Mucosa of descending colon (tissue), 3 donors: ENCODE measurements around the gene C19orf44. TPM values are rescaled to one million over a fixed set of nuclear protein-coding genes. Genes with fewer than 3 reads are reported as not detected.

Source experiments
- ATAC-seq: fragments of 200-7000 bp; cut with Tn5 transposase; one replicate; pipeline ENCODE4 v1.9.1; 2020; ENCODE audit warnings: mild to moderate bottlenecking, moderate library complexity
- DNase-seq, 3 donors: peaks; one replicate each; pipeline ENCODE4 v3.0.0-alpha.2; 2020
- H3K36me3 ChIP-seq: fragments of 200-600 bp; one replicate; pipeline ENCODE4 v1.8.0; 2021; ENCODE audit warnings: low read depth, mild to moderate bottlenecking
- H3K4me1 ChIP-seq: fragments of 200-600 bp; one replicate; pipeline ENCODE4 v1.8.0; 2021; ENCODE audit warnings: low read depth, mild to moderate bottlenecking
- H3K4me3 ChIP-seq: fragments of 200-600 bp; one replicate; pipeline ENCODE4 v1.8.0; 2021; ENCODE audit warnings: mild to moderate bottlenecking
- H3K9me3 ChIP-seq: fragments of 200-600 bp; one replicate; pipeline ENCODE4 v1.8.0; 2021; ENCODE audit warnings: mild to moderate bottlenecking
- intact Hi-C, 2 donors: fragments of 100-400 bp; cut with DNase I in 1 of 2; cut with micrococcal nuclease in 1 of 2; formaldehyde crosslinking; loops; one replicate each; pipeline versions ENCODE4 v1.11.0 to v1.11.1; 2022; cut with DNase I, micrococcal nuclease
- total RNA-seq, 3 donors: library from RNA; stranded (reverse); fragmentation: NEBNext Ultra II Directional in 2 of 3; extraction: Animal tissue kit (Norgen Biotek cat#: 25700) in 2 of 3; gene quantifications; one replicate each; pipeline versions ENCODE4 v1.2.1 to v1.2.4, GENCODE V29; 2021 to 2023
- TF ChIP-seq, protein P1 (sequence below): fragments of 200-600 bp; IDR thresholded peaks from one replicate; pipeline ENCODE4 v1.8.0; 2022; ENCODE audit warnings: antibody characterized with exemption, mild to moderate bottlenecking
- donor health status: DM: no; HTN: no; CAD: no; lungs with moderate emphysema.
- donor health status: DM: no; HTN: no; CAD: no.
- donor health status: DM: no; HTN: yes; CAD: no.

The C19orf44 gene
- total RNA-seq, 3 donors from 2014 or later = 2.0 to 8.4 (median 2.3) TPM

DNA sequence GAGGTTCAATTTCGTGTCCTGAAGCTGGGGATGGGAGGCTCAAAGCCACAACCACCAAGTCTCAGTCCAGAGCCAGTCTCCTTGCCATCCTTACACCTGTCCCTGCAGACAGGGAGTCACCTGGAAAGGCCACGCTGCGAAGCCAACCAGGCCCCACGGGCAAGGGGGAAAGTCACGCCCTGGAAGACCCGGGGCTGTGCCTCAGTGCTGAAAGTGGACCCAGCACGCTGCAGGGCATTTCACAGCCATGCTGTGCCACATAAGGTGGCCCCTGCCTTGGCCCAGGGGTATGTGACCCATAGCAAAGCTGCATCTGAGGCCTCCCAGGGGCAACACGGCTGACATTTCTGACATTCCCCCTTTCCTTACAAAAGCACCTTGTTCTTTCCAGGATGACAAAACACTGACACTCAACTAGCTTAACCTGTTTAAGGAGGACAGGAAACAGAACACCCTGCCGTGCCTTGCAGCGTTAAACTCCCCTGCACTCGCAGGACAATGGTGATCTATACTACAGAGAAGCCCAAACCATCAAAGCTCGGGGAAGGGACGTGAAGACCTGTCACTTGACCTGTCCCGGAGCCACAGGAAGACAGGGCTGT, 31.2 kb downstream of the C19orf44 start:
- Histone ChIP-seq H3K4me1 (no peaks in the 10 kb centered on the region), H3K4me3 (no peak overlapping the region), H3K36me3 (peaks cover 15% of the 10 kb centered on the region), H3K9me3 (no peaks in the 10 kb centered on the region)
- DNase-seq (no peak), ATAC-seq (no peak)
- intact Hi-C loops = no loop called here
- TF ChIP-seq, protein P1, sequence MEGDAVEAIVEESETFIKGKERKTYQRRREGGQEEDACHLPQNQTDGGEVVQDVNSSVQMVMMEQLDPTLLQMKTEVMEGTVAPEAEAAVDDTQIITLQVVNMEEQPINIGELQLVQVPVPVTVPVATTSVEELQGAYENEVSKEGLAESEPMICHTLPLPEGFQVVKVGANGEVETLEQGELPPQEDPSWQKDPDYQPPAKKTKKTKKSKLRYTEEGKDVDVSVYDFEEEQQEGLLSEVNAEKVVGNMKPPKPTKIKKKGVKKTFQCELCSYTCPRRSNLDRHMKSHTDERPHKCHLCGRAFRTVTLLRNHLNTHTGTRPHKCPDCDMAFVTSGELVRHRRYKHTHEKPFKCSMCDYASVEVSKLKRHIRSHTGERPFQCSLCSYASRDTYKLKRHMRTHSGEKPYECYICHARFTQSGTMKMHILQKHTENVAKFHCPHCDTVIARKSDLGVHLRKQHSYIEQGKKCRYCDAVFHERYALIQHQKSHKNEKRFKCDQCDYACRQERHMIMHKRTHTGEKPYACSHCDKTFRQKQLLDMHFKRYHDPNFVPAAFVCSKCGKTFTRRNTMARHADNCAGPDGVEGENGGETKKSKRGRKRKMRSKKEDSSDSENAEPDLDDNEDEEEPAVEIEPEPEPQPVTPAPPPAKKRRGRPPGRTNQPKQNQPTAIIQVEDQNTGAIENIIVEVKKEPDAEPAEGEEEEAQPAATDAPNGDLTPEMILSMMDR = no peak

DNA sequence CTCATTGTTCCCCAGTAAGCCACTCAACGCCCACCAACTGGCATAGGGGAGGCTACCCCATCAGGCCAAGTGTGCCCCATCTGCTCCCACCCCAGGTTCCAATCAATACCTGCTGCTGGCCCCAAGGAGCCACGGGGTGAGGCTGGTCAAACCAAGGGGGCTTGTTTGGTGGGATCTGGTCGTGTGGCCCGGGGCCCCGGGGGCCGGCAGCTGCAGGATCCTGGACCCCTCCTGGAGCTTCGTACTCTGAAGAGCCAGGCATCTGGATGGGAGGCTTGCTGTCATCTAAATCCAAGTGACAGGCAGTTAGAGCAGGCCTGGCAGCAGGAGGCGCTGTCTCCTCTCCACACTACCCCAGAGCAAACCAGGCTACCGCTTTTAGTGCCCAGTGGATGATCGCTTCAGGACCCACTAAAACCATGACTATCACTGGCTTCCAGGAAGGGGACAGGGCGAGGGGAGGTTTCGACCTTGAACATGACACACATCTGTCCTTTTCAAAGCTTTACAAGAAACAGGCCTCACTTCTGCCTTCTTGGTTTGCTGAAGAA, 31.9 kb downstream of the C19orf44 start:
- Histone ChIP-seq H3K9me3 (no peaks in the 10 kb centered on the region), H3K4me1 (no peaks in the 10 kb centered on the region), H3K4me3 (no peak overlapping the region), H3K36me3 (peaks cover 21% of the 10 kb centered on the region)
- peak; percentile 46 for ATAC-seq
- DNase-seq = peak in 1 of 3 donors; percentile 38
- TF ChIP-seq, protein P1 = no peak
- intact Hi-C loops = no loop called here

DNA sequence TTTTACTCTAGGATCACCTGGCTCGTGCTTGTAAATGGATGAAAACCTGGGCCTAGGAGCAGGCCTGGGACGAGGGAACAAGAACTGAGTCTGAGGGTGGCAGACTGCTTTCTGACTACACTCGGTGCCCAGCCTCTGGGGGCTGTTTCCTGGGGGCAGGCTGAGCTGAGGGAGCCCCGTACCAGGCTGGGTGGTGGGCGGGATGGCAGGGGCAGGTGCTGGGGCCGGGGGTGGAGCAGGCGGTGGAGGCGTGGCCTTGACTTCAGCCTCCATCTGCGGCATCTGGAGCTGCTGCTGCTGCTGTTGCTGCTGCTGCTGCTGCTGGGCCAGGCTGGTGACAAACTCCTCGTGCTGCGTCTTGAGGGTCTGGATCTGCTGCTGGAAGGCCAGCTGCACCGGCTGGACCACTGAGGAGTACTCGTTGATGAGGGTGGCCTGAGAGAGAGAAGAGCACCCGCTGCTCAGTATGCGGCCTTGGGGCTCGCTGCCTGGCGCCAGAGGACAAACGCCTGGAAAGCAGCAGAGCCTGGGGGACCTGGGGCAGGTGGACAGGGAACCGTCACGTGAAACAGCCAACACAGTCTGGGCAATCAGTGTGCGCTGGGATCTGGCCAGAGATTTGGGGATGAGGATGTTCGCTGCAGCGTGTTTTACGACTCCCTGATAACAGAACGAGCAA, 33.4 kb downstream of the C19orf44 start:
- Histone ChIP-seq H3K4me3 (no peak overlapping the region), H3K36me3 (peaks cover 27% of the 10 kb centered on the region), H3K9me3 (no peaks in the 10 kb centered on the region), H3K4me1 (no peaks in the 10 kb centered on the region)
- DNase-seq (no peak), ATAC-seq (no peak)
- TF ChIP-seq, protein P1 = no peak
- intact Hi-C loops = no loop called here

DNA sequence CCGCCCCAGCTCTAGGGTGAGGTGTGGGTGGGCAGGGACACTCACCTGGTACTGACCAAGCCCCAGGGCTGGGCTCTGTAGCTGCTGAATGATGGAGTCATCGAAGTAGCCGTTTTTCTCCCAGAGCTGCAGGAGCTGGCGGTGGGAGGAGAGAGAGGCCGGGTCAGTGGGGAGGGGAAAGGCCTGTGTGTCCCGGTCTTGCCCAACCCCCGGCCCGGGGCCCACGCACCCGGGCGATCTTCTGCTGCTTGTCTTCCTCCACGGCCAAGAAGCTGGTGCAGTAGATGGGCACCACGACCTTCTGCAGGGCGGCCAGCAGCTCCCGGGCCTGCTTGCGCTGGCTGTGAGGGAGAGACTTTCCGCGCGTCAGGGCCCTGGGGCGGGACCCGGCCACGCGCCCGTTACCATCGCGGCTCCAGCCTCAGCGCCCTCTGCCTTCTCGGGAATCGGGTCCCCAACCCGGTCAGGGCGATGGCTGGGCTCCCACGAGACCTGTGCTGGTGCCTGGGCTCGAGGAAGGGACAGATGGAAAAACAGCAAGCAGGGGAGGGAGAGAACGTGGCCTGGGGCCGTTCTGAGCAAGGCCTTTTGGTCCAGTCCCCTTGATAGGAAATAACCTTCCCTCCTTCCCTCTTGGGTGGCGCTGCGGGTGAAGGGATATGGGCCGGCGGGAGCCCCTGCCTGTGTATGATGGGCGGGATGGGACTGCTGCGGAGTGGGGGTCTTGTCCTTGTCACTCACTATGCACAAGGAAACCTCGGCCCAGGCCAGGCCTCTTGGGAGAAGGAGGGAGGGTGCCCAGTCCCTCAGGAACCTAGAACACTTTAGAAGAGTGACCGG, 34.6 kb downstream of the C19orf44 start:
- no peak for ATAC-seq
- intact Hi-C loops = no loop called here
- Histone ChIP-seq H3K9me3 (no peaks in the 10 kb centered on the region), H3K4me1 (no peaks in the 10 kb centered on the region), H3K36me3 (peaks cover 32% of the 10 kb centered on the region), H3K4me3 (no peak overlapping the region)
- TF ChIP-seq, protein P1 = no peak
- DNase-seq = no peak

DNA sequence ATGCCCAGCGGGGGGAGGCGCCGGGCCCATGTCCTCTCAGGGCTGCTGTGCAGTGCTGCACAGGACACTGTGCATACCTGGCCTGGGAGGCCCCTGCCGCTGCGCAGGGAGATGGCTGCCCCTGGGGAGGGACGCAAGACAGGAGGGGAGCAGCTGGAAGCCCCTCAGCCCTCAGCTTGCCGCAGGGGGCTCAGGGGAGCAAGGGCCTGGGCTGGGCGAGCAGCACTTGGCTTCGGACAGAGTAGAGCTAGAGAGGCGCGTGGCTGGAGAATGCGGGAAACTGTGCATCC, 35.1 kb downstream of the C19orf44 start:
- DNase-seq (no peak), ATAC-seq (no peak)
- Histone ChIP-seq H3K4me1 (no peaks in the 10 kb centered on the region), H3K9me3 (no peaks in the 10 kb centered on the region), H3K36me3 (peaks cover 32% of the 10 kb centered on the region), H3K4me3 (no peak overlapping the region)
- TF ChIP-seq, protein P1 = no peak
- intact Hi-C loops = no loop called here
